Measurements from ENCODE around the gene PCDHGA8.
"Not testable (repeated sequence)": the region's sequence is repeated elsewhere in the genome, so short reads cannot be mapped to it uniquely, and the experiment has no call there.

The PCDHGA8 gene

DNA sequence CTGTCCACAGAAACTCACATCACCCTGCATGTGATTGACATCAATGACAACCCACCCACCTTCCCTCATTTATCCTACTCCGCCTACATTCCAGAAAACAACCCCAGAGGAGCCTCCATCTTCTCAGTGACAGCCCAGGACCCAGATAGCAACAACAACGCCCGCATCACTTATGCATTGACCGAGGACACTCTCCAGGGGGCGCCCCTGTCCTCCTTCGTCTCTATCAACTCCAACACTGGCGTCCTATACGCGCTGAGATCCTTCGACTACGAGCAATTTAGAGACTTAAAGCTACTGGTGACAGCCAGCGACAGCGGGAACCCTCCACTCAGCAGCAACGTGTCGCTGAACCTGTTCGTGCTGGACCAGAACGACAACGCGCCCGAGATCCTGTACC is 47.1 kb upstream of the PCDHGA8 start:
- Histone ChIP-seq H3K36me3 (replicated peaks; ENCODE audit: low read depth, low read length) (no peaks in the 10 kb centered on the region), H3K9ac (ENCODE audit: low read length) (no peak overlapping the region), H3K4me1 (ENCODE audit: low read length) (no peaks in the 10 kb centered on the region), H3K9me3 (ENCODE audit: insufficient read depth, low read length) (no peaks in the 10 kb centered on the region), H3K4me2 (ENCODE audit: low read length) (no peak overlapping the region), H4K20me1 (ENCODE audit: insufficient read depth, low read length) (no peaks in the 10 kb centered on the region), H3K4me3 (ENCODE audit: low read length) (no peak overlapping the region), H3K27me3 (ENCODE audit: low read depth, low read length) (no peaks in the 10 kb centered on the region), H2AFZ (ENCODE audit: low read depth, low read length) (no peak overlapping the region), H3K27ac (ENCODE audit: low read length) (no peak overlapping the region), H3K79me2 (ENCODE audit: low read length) (no peaks in the 10 kb centered on the region)
- TF ChIP-seq, protein P1, sequence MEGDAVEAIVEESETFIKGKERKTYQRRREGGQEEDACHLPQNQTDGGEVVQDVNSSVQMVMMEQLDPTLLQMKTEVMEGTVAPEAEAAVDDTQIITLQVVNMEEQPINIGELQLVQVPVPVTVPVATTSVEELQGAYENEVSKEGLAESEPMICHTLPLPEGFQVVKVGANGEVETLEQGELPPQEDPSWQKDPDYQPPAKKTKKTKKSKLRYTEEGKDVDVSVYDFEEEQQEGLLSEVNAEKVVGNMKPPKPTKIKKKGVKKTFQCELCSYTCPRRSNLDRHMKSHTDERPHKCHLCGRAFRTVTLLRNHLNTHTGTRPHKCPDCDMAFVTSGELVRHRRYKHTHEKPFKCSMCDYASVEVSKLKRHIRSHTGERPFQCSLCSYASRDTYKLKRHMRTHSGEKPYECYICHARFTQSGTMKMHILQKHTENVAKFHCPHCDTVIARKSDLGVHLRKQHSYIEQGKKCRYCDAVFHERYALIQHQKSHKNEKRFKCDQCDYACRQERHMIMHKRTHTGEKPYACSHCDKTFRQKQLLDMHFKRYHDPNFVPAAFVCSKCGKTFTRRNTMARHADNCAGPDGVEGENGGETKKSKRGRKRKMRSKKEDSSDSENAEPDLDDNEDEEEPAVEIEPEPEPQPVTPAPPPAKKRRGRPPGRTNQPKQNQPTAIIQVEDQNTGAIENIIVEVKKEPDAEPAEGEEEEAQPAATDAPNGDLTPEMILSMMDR (IDR thresholded peaks at IDR 0.05; ENCODE audit: low read depth, low read length): no peak
- TF ChIP-seq EZH2phosphoT487 (IDR thresholded peaks at IDR 0.05; ENCODE audit: low read depth): no peak

DNA sequence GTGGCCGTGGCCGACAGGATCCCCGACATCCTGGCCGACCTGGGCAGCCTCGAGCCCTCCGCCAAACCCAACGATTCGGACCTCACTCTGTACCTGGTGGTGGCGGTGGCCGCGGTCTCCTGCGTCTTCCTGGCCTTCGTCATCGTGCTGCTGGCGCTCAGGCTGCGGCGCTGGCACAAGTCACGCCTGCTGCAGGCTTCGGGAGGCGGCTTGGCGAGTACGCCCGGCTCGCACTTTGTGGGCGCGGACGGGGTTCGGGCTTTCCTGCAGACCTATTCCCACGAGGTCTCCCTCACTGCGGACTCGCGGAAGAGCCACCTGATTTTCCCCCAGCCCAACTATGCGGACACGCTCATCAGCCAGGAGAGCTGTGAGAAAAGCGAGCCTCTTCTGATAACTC is 46.4 kb upstream of the PCDHGA8 start:
- H3K4me1 ChIP-seq (ENCODE audit: low read length); H3K27ac ChIP-seq (ENCODE audit: low read length); H3K36me3 ChIP-seq (replicated peaks; ENCODE audit: low read depth, low read length); H4K20me1 ChIP-seq (ENCODE audit: insufficient read depth, low read length); H3K4me3 ChIP-seq (ENCODE audit: low read length); H3K9me3 ChIP-seq (ENCODE audit: insufficient read depth, low read length); H3K4me2 ChIP-seq (ENCODE audit: low read length); H3K27me3 ChIP-seq (ENCODE audit: low read depth, low read length); H3K9ac ChIP-seq (ENCODE audit: low read length); H2AFZ ChIP-seq (ENCODE audit: low read depth, low read length); H3K79me2 ChIP-seq (ENCODE audit: low read length): not testable (repeated sequence)

DNA sequence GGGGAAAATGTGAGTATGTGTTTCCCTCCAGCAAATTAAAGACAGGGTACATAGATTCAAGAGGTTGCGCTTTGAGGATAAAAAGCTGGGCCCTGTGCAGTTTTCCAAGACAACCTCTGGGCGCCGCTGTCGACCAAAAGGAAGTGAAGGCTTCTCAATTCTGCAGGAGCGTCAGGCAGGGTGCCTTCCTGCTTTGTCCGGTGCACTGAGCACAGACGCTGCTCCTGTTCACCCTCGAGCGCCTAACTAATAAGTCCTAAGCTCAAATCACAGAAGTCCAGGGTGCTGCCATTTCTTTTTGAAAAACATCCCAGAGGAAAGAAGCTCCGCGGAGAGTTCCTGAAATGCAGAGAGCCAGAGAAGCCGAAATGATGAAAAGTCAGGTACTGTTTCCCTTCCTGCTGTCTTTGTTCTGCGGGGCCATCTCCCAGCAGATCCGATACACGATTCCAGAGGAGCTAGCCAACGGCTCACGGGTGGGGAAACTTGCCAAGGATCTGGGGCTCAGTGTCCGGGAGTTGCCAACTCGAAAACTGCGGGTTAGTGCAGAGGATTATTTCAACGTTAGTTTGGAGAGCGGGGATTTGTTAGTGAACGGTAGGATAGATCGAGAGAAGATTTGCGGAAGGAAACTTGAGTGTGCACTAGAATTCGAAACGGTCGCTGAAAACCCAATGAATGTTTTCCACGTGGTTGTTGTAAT is 42.4 kb upstream of the PCDHGA8 start, which contains the start of gene PCDHGB1:
Gene PCDHGB1 (plus strand): TSS at position 183 of the 703 bp plus-strand sequence. CDS start 162 bp downstream, at position 345.
- TF ChIP-seq EZH2phosphoT487 (IDR thresholded peaks at IDR 0.05; ENCODE audit: low read depth): no peak
- TF ChIP-seq, protein P1 (IDR thresholded peaks at IDR 0.05; ENCODE audit: low read depth, low read length): no peak
- Histone ChIP-seq H3K4me2 (ENCODE audit: low read length) (no peak within 1 kb of the TSS), H3K27ac (ENCODE audit: low read length) (no peak within 1 kb of the TSS), H3K36me3 (replicated peaks; ENCODE audit: low read depth, low read length) (no peaks in the 10 kb centered on the region), H3K9ac (ENCODE audit: low read length) (no peak within 1 kb of the TSS), H3K4me3 (ENCODE audit: low read length) (no peak within 1 kb of the TSS), H3K9me3 (ENCODE audit: insufficient read depth, low read length) (no peaks in the 10 kb centered on the region), H3K79me2 (ENCODE audit: low read length) (no peaks in the 10 kb centered on the region), H3K4me1 (ENCODE audit: low read length) (0 out of 2 replicates have a peak, but pooled peaks cover 3% of the 10 kb centered on the region), H4K20me1 (ENCODE audit: insufficient read depth, low read length) (no peaks in the 10 kb centered on the region), H2AFZ (ENCODE audit: low read depth, low read length) (no peak within 1 kb of the TSS), H3K27me3 (ENCODE audit: low read depth, low read length) (no peaks in the 10 kb centered on the region)

DNA sequence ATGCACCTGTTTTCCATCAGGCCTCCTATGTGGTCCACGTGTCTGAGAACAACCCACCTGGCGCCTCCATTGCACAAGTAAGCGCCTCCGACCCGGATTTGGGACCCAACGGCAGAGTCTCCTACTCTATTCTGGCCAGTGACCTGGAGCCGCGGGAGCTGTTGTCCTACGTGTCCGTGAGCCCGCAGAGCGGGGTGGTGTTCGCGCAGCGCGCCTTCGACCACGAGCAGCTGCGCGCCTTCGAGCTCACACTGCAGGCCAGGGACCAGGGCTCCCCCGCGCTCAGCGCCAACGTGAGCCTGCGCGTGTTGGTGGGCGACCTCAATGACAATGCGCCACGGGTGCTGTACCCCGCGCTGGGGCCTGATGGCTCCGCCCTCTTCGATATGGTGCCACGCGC is 40.8 kb upstream of the PCDHGA8 start:
- no peak overlapping the region for H3K27ac ChIP-seq (ENCODE audit: low read length)
- H3K36me3 ChIP-seq (replicated peaks; ENCODE audit: low read depth, low read length): no peaks in the 10 kb centered on the region
- H3K79me2 ChIP-seq (ENCODE audit: low read length): no peaks in the 10 kb centered on the region
- H3K4me1 ChIP-seq (ENCODE audit: low read length): 0 out of 2 replicates have a peak, but pooled peaks cover 3% of the 10 kb centered on the region
- H3K27me3 ChIP-seq (ENCODE audit: low read depth, low read length): no peaks in the 10 kb centered on the region
- no peak overlapping the region for H3K4me3 ChIP-seq (ENCODE audit: low read length)
- no peaks in the 10 kb centered on the region for H4K20me1 ChIP-seq (ENCODE audit: insufficient read depth, low read length)
- H2AFZ ChIP-seq (ENCODE audit: low read depth, low read length): no peak overlapping the region
- H3K4me2 ChIP-seq (ENCODE audit: low read length): no peak overlapping the region
- no peaks in the 10 kb centered on the region for H3K9me3 ChIP-seq (ENCODE audit: insufficient read depth, low read length)
- TF ChIP-seq EZH2phosphoT487 (IDR thresholded peaks at IDR 0.05; ENCODE audit: low read depth): no peak
- TF ChIP-seq, protein P1 (IDR thresholded peaks at IDR 0.05; ENCODE audit: low read depth, low read length): no peak
- H3K9ac ChIP-seq (ENCODE audit: low read length): no peak overlapping the region

All from OCI-LY3 (cell line).